AG04450 (cell line): ENCODE data around the gene ZNF688. TPM values are rescaled to one million over a fixed set of nuclear protein-coding genes. Genes with fewer than 3 reads are reported as not detected.

Experiments
- CTCF ChIA-PET: fragments of 300-600, 350-600 bp; formaldehyde crosslinking; extraction: SDS; loops from one replicate; lab custom pipeline; 2022; ENCODE audit warnings: antibody characterized with exemption, inconsistent platforms; lab: Charles Lee
- POLR2A ChIA-PET: fragments of 350-600 bp; formaldehyde crosslinking; extraction: SDS; loops from one replicate; lab custom pipeline; 2021; ENCODE audit warnings: antibody characterized with exemption, inconsistent platforms; lab: Yijun Ruan, JAX
- DNase-seq: peaks from one replicate; pipeline ENCODE4 v3.0.0-alpha.2; 2011; ENCODE audit warnings: low read depth, low spot score
- H3K27ac ChIP-seq: one replicate; pipeline ENCODE4 v1.5.1; 2012; ENCODE audit warnings: low read depth, low read length, control low read depth
- H3K27me3 ChIP-seq: one replicate; pipeline ENCODE4 v1.6.0; 2012; ENCODE audit warnings: low read length; ENCODE audit not compliant: control insufficient read depth, insufficient read depth
- H3K4me3 ChIP-seq: 2 replicates; pipeline ENCODE4 v1.5.1; 2011; ENCODE audit warnings: mild to moderate bottlenecking, low read depth, low read length, control low read depth
- H3K9me3 ChIP-seq: 2 replicates; pipeline ENCODE4 v1.5.1; 2012; ENCODE audit warnings: low read length; ENCODE audit not compliant: control insufficient read depth, insufficient read depth
- polyA plus RNA-seq: library from polyadenylated mRNA; depleted of rRNA; stranded (reverse); fragments of >200 nt; gene quantifications from 2 replicates; pipeline ENCODE4 v1.2.3, GENCODE V29; 2011
- TF ChIP-seq, protein P1 (sequence below): IDR thresholded peaks from 2 replicates; pipeline ENCODE4 v1.5.1; 2011; ENCODE audit warnings: low read depth, low read length, control low read depth, inconsistent platforms

ZNF688 gene
- polyA plus RNA-seq, 1 experiment = 6.8 TPM

DNA sequence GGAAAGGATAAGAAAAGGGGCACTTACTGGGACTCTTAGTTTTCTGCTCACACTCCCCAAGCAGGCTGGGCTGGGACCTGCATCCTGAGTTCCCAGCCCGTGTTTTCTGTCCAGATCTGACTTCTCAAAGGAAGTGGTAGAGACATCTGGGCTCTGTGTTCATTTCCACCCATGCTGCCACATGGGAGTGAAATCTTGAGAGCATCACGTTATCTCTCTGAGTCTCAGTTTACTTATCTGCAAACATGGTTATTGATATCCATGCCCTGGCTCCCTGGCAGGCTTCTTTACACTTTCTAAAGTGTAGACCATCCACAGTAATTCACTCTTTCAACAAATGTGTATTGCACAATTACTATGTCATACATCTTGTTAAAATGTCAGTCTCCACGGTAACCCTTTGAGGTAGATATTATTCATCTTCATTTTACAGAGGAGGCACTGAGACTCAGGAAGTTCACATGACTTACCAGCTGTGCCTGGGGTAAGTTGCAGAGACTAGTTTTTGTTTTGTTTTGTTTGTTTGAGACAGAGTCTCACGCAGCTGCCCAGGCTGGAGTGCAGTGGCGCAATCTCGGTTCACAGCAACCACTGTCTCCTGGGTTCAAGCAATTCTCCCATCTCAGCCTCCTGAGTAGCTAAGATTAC is 3.4 kb downstream of the ZNF688 start:
- H3K27me3 ChIP-seq = peaks cover 4% of the 10 kb centered on the region
- TF ChIP-seq, protein P1, sequence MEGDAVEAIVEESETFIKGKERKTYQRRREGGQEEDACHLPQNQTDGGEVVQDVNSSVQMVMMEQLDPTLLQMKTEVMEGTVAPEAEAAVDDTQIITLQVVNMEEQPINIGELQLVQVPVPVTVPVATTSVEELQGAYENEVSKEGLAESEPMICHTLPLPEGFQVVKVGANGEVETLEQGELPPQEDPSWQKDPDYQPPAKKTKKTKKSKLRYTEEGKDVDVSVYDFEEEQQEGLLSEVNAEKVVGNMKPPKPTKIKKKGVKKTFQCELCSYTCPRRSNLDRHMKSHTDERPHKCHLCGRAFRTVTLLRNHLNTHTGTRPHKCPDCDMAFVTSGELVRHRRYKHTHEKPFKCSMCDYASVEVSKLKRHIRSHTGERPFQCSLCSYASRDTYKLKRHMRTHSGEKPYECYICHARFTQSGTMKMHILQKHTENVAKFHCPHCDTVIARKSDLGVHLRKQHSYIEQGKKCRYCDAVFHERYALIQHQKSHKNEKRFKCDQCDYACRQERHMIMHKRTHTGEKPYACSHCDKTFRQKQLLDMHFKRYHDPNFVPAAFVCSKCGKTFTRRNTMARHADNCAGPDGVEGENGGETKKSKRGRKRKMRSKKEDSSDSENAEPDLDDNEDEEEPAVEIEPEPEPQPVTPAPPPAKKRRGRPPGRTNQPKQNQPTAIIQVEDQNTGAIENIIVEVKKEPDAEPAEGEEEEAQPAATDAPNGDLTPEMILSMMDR = no peak
- H3K4me3 ChIP-seq = no peak overlapping the region
- peak overlapping the region; percentile 31 for H3K27ac ChIP-seq
- peak; percentile 33 for DNase-seq
- CTCF ChIA-PET = interaction anchor here (0.6 kb wide), 1 partner anchor 37 kb away, joined by 3 read pairs; no protein-coding TSS in a partner anchor
- no peaks in the 10 kb centered on the region; the same call in 1 of the 2 replicates for H3K9me3 ChIP-seq
- POLR2A ChIA-PET = interaction anchor here (0.6 to 1.4 kb wide), 2 partner anchors 10 to 496 kb away, joined by 3 to 12 read pairs; partner anchors contain the start of gene ZNF764

DNA sequence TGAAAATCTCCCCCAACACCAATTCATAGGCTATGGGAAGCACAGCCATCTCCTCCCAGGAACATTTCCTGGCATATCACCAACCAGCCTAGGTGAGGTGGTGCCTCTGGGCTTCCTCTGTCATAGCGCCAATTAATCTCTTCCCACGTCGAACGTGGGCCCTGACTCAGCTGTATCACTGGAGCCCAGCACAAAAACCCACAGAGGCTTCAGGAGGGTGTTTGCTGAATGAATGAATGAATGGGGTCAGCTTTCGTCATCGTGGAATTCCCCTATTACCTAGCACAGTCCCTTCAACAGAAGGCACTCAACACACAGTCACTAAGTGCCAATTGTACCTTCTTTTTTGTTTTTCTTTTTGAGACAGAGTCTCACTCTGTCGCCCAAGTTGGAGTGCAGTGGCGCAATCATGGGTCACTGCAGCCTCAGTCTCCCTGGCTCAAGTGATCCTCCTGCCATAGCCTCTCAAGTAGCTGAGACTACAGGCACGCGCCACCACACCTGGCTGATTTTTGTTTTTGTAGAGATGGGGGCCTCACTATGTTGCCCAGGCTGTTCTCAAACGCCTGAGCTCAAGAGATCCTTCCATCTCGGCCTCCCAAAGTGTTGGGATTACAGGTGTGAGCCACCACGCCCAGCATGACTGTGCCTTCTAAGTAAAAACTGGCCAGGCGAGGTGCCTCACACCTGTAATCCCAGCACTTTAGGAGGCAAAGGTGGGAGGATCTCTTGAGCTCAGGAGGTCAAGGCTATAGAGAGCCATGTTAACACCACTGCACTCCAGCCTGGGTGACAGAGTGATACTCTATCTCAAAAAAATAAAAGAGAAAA is 4.1 kb downstream of the ZNF688 start:
- ChIA-PET CTCF (interaction anchor here (0.6 kb wide), 1 partner anchor 18 kb away, joined by 5 read pairs; no protein-coding TSS in a partner anchor), POLR2A (interaction anchor here (1.0 to 1.4 kb wide), 2 partner anchors 9 to 160 kb away, joined by 3 to 12 read pairs; partner anchors contain the start of genes ZNF764 and ZNF771)
- peaks cover 4% of the 10 kb centered on the region for H3K27me3 ChIP-seq
- DNase-seq = no peak
- H3K9me3 ChIP-seq = no peaks in the 10 kb centered on the region; the same call in 1 of the 2 replicates
- peak overlapping the region; percentile 31 for H3K27ac ChIP-seq
- H3K4me3 ChIP-seq = no peak overlapping the region
- TF ChIP-seq, protein P1 = no peak

DNA sequence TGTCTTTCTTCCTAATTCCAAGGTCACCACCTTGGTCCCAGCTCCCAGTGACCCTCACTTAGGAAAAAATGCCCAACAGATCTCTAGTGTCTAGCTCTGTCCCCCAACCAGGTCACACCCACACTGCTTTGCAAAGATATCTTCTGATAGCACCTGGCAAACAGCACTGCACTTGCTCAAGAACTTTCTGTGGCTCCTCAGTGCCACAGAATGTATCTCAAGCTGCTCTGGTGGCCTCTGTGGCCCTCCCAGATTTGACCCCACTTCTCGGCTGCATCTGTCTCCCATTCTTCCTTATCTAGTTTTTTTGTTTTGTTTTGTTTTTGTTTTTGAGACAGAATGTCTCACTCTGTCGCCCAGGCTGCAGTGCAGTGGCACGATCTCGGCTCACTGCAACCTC is 5.0 kb downstream of the ZNF688 start:
- no peak overlapping the region for H3K4me3 ChIP-seq
- CTCF ChIA-PET = interaction anchor here (1.0 kb wide), 1 partner anchor 137 kb away, joined by 4 read pairs; the partner anchor contains the start of gene DCTPP1
- H3K27ac ChIP-seq = no peak overlapping the region
- H3K9me3 ChIP-seq = peaks cover 1% of the 10 kb centered on the region; the same call in 1 of the 2 replicates
- POLR2A ChIA-PET = interaction anchor here (1.0 kb wide), 1 partner anchor 159 kb away, joined by 3 read pairs; the partner anchor contains the start of gene ZNF771
- DNase-seq = no peak
- peaks cover 4% of the 10 kb centered on the region for H3K27me3 ChIP-seq
- TF ChIP-seq, protein P1 = no peak

DNA sequence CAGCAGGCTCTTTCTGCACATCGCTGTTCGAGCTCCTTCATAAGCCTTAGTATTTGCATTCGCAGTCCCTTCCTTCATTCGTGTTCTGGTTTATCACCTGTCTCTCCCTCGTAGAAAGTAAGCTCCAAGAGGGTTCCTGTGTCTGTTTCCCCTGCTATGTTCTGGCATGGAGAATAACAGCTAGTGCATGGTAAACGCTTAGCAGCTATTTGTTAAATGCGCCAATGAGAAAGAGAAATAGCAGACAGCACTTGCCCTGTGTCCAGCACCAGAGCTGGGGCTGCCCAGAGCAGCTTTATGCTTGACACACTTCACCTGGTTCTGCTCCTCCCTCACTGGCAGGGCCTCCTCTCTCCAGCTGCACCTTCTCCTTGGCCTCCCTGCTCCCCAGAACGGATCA is 5.5 kb downstream of the ZNF688 start:
- Histone ChIP-seq H3K27ac (no peak overlapping the region), H3K9me3 (peaks cover 6% of the 10 kb centered on the region; the same call in 1 of the 2 replicates), H3K27me3 (peaks cover 4% of the 10 kb centered on the region), H3K4me3 (no peak overlapping the region)
- CTCF ChIA-PET = interaction anchor here (0.7 to 1.0 kb wide), 2 partner anchors 32 to 136 kb away, joined by 3 to 4 read pairs; partner anchors contain the start of gene DCTPP1
- POLR2A ChIA-PET = no interaction called here
- TF ChIP-seq, protein P1 = no peak
- DNase-seq = no peak
